Neural cell (in vitro differentiated cells): ENCODE measurements around the gene EPS8. TPM values are rescaled to one million over a fixed set of nuclear protein-coding genes. Genes with fewer than 3 reads are reported as not detected.

Experiments used
- H2AFZ ChIP-seq: fragments of 200-600, 300-800 bp; sonication (generic), shearing (Covaris generic); 2 replicates; pipeline ENCODE4 v1.6.0; 2014; ENCODE audit warnings: low read depth, mild to moderate bottlenecking, antibody characterized with exemption, low read length, moderate library complexity
- H3F3A ChIP-seq: fragments of 200-600 bp; shearing (Covaris generic); 2 replicates; pipeline ENCODE4 v1.6.1; 2016; ENCODE audit warnings: mild to moderate bottlenecking, moderate library complexity, mixed read lengths, antibody characterized with exemption, low read length; ENCODE audit not compliant: insufficient read depth, poor library complexity, severe bottlenecking
- H3K27ac ChIP-seq: fragments of 200-600, 300-800 bp; sonication (generic), shearing (Covaris generic); 2 replicates; pipeline ENCODE4 v1.5.1; 2014; ENCODE audit warnings: mild to moderate bottlenecking, low read length, moderate library complexity
- H3K27me3 ChIP-seq: fragments of 300-800, 200-600 bp; sonication (generic), shearing (Covaris generic); 2 replicates; pipeline ENCODE4 v1.6.0; 2014; ENCODE audit warnings: mild to moderate bottlenecking, low read depth, low read length, moderate library complexity; ENCODE audit not compliant: insufficient read depth
- H3K36me3 ChIP-seq: fragments of 300-800, 200-600 bp; sonication (generic), shearing (Covaris generic); 2 replicates; pipeline ENCODE4 v1.5.1; 2014; ENCODE audit warnings: mild to moderate bottlenecking, antibody characterized with exemption, low read length, moderate library complexity; ENCODE audit not compliant: insufficient read depth
- H3K4me2 ChIP-seq: fragments of 300-800, 200-600 bp; sonication (generic), shearing (Covaris generic); 2 replicates; pipeline ENCODE4 v1.6.0; 2014; ENCODE audit warnings: mild to moderate bottlenecking, low read length
- H3K4me3 ChIP-seq: fragments of 300-800, 200-600 bp; sonication (generic), shearing (Covaris generic); 2 replicates; pipeline ENCODE4 v1.5.1; 2014; ENCODE audit warnings: mild to moderate bottlenecking, low read length, moderate library complexity
- H3K79me2 ChIP-seq: fragments of 200-600 bp; shearing (Covaris generic); replicated peaks from 2 replicates; pipeline ENCODE4 v1.6.0; 2014; ENCODE audit warnings: mild to moderate bottlenecking, low read length, moderate library complexity; ENCODE audit not compliant: insufficient read depth
- H3K9ac ChIP-seq: fragments of 300-800, 200-600 bp; sonication (generic), shearing (Covaris generic); 2 replicates; pipeline ENCODE4 v1.6.1; 2016; ENCODE audit warnings: mild to moderate bottlenecking, low read length, mixed read lengths
- H3K9me2 ChIP-seq: fragments of 200-600 bp; shearing (Covaris generic); 2 replicates; pipeline ENCODE4 v1.6.1; 2016; ENCODE audit warnings: mild to moderate bottlenecking, low read length, mixed read lengths; ENCODE audit not compliant: insufficient read depth
- H3K9me3 ChIP-seq: fragments of 200-600, 300-800 bp; sonication (generic), shearing (Covaris generic); 2 replicates; pipeline ENCODE4 v1.6.1; 2016; ENCODE audit warnings: mild to moderate bottlenecking, mixed run types, low read length, moderate library complexity, mixed read lengths
- H4K20me1 ChIP-seq: fragments of 200-600 bp; shearing (Covaris generic); 2 replicates; pipeline ENCODE4 v1.6.1; 2016; ENCODE audit warnings: mild to moderate bottlenecking, mixed run types; ENCODE audit not compliant: insufficient read depth
- CTCF ChIP-seq: fragments of 450-650 bp; IDR thresholded peaks from 2 replicates; pipeline ENCODE4 v1.5.1; 2014; ENCODE audit warnings: antibody characterized with exemption, mild to moderate bottlenecking, moderate library complexity; ENCODE audit not compliant: poor library complexity, severe bottlenecking
- EP300 ChIP-seq: fragments of 450-650 bp; conservative IDR thresholded peaks from 2 replicates; pipeline ENCODE4 v1.6.1; 2014; ENCODE audit warnings: antibody characterized with exemption, mild to moderate bottlenecking, moderate library complexity; ENCODE audit not compliant: poor library complexity, severe bottlenecking
- EZH2 ChIP-seq: fragments of 200-600, 300-800 bp; shearing (Covaris generic), sonication (generic); IDR thresholded peaks from 2 replicates; pipeline ENCODE4 v1.6.1; 2014; ENCODE audit warnings: antibody characterized with exemption, low read length, borderline replicate concordance, mild to moderate bottlenecking; ENCODE audit not compliant: insufficient read depth, poor library complexity, severe bottlenecking
- MXI1 ChIP-seq: fragments of 450-650 bp; conservative IDR thresholded peaks from 2 replicates; pipeline ENCODE4 v1.6.1; 2014; ENCODE audit warnings: antibody characterized with exemption, mild to moderate bottlenecking; ENCODE audit not compliant: poor library complexity, severe bottlenecking
- POLR2AphosphoS5 ChIP-seq: IDR thresholded peaks from 2 replicates; pipeline ENCODE4 v1.6.1; 2012
- RAD21 ChIP-seq: fragments of 450-650 bp; conservative IDR thresholded peaks from 2 replicates; pipeline ENCODE4 v1.6.1; 2014; ENCODE audit warnings: antibody characterized with exemption, mild to moderate bottlenecking, moderate library complexity
- REST ChIP-seq: IDR thresholded peaks from 2 replicates; pipeline ENCODE4 v1.6.1; 2012; ENCODE audit warnings: borderline replicate concordance
- SMC3 ChIP-seq: fragments of 450-650 bp; conservative IDR thresholded peaks from 2 replicates; pipeline ENCODE4 v1.6.1; 2014; ENCODE audit warnings: antibody characterized with exemption, mild to moderate bottlenecking, moderate library complexity; ENCODE audit not compliant: poor library complexity
- TAF1 ChIP-seq: IDR thresholded peaks from 2 replicates; pipeline ENCODE4 v1.6.1; 2012; ENCODE audit warnings: low read depth
- polyA plus RNA-seq: library from polyadenylated mRNA; depleted of rRNA; stranded (reverse); fragments of >200 nt; gene quantifications from 2 replicates; pipeline ENCODE4 v1.2.3, GENCODE V29; 2014

Gene EPS8
- polyA plus RNA-seq, 1 donor from 2014 or later: 12.2 TPM

GRCh38 chr12:15634010-15634683 is 155.0 kb downstream of the EPS8 start:
- no peaks in the 10 kb centered on the region for H4K20me1 ChIP-seq
- no peaks in the 10 kb centered on the region for H3K79me2 ChIP-seq
- TF ChIP-seq RAD21 (no peak), POLR2AphosphoS5 (no peak), CTCF (no peak), TAF1 (no peak), EP300 (no peak), EZH2 (no peak)
- H3K9me2 ChIP-seq: no peaks in the 10 kb centered on the region
- H3K9me3 ChIP-seq: no peaks in the 10 kb centered on the region
- H3K36me3 ChIP-seq: no peaks in the 10 kb centered on the region
- no peaks in the 10 kb centered on the region for H3F3A ChIP-seq
- H3K9ac ChIP-seq: no peak overlapping the region
- H2AFZ ChIP-seq: no peak overlapping the region
- H3K4me3 ChIP-seq: no peak overlapping the region
- no peaks in the 10 kb centered on the region for H3K27me3 ChIP-seq
- H3K27ac ChIP-seq: no peak overlapping the region
- H3K4me2 ChIP-seq: no peak overlapping the region

GRCh38 chr12:15633201-15633600 is 156.0 kb downstream of the EPS8 start:
- Histone ChIP-seq H3K27me3 (no peaks in the 10 kb centered on the region), H3K36me3 (no peaks in the 10 kb centered on the region), H4K20me1 (no peaks in the 10 kb centered on the region), H3K9ac (no peak overlapping the region), H3K9me3 (no peaks in the 10 kb centered on the region), H3K27ac (no peak overlapping the region), H3K4me2 (no peak overlapping the region), H3K79me2 (no peaks in the 10 kb centered on the region), H3K9me2 (no peaks in the 10 kb centered on the region), H3F3A (no peaks in the 10 kb centered on the region), H3K4me3 (no peak overlapping the region), H2AFZ (no peak overlapping the region)
- TF ChIP-seq REST: no peak
- no peak for TF ChIP-seq MXI1
- no peak for TF ChIP-seq SMC3
- no peak for TF ChIP-seq EP300
- no peak for TF ChIP-seq CTCF
- no peak for TF ChIP-seq POLR2AphosphoS5
- TF ChIP-seq RAD21: no peak
- TF ChIP-seq EZH2: no peak
- TF ChIP-seq TAF1: no peak
